HL-60 (cell line): ENCODE measurements around the gene UCN3.

ENCODE experiments used
- DNase-seq, 2 experiments: peaks; one replicate each; pipeline ENCODE4 v3.0.0-alpha.2; 2010 to 2020; ENCODE audit warnings: low read depth in 1 of 2, low spot score in 1 of 2
- H3K27ac ChIP-seq: fragments of 250-450 bp; sonication (Bioruptor Pico); replicated peaks from 2 replicates; pipeline ENCODE4 v1.5.1; 2020; ENCODE audit warnings: mild to moderate bottlenecking, moderate library complexity
- H3K27me3 ChIP-seq: fragments of 250-450 bp; sonication (Bioruptor Pico); 2 replicates; pipeline ENCODE4 v1.5.1; 2021; ENCODE audit warnings: mild to moderate bottlenecking, moderate library complexity; ENCODE audit not compliant: insufficient read depth, poor library complexity, severe bottlenecking
- H3K4me3 ChIP-seq: replicated peaks from 2 replicates; pipeline ENCODE4 v1.5.1; 2011; ENCODE audit warnings: mild to moderate bottlenecking, control low read depth, low read length; ENCODE audit not compliant: insufficient read depth
- CTCF ChIP-seq: IDR thresholded peaks from one replicate; pipeline ENCODE4 v1.5.1; 2011; ENCODE audit warnings: low read length, control low read depth, inconsistent platforms; ENCODE audit not compliant: insufficient read depth
- GABPA ChIP-seq: IDR thresholded peaks from 2 replicates; pipeline ENCODE4 v1.6.1; 2012; ENCODE audit warnings: low read depth
- POLR2AphosphoS5 ChIP-seq: IDR thresholded peaks from 2 replicates; pipeline ENCODE4 v1.6.1; 2012; ENCODE audit warnings: low read depth
- REST ChIP-seq: IDR thresholded peaks from 2 replicates; pipeline ENCODE4 v1.6.1; 2012; ENCODE audit warnings: low read depth; ENCODE audit not compliant: insufficient replicate concordance
- SPI1 ChIP-seq: IDR thresholded peaks from 2 replicates; pipeline ENCODE4 v1.6.1; 2012; ENCODE audit warnings: low read depth, mild to moderate bottlenecking, borderline replicate concordance

UCN3 gene

GRCh38 chr10:5319863-5320262 is 44.9 kb upstream of the UCN3 start:
- Histone ChIP-seq H3K27ac (no peak overlapping the region), H3K4me3 (no peak overlapping the region), H3K27me3 (no peaks in the 10 kb centered on the region)
- TF ChIP-seq CTCF (no peak), REST (no peak), GABPA (no peak), POLR2AphosphoS5 (no peak)
- no peak for DNase-seq

GRCh38 chr10:5321273-5321672 is 43.5 kb upstream of the UCN3 start:
- Histone ChIP-seq H3K27me3 (no peaks in the 10 kb centered on the region), H3K27ac (no peak overlapping the region), H3K4me3 (no peak overlapping the region)
- TF ChIP-seq REST (no peak), POLR2AphosphoS5 (no peak), GABPA (no peak), SPI1 (no peak), CTCF (no peak)
- no peak for DNase-seq

GRCh38 chr10:5323446-5323845 is 41.3 kb upstream of the UCN3 start:
- no peak for TF ChIP-seq GABPA
- TF ChIP-seq POLR2AphosphoS5: no peak
- TF ChIP-seq REST: no peak
- TF ChIP-seq CTCF: no peak
- no peak for TF ChIP-seq SPI1
- no peak for DNase-seq
- no peak overlapping the region for H3K27ac ChIP-seq
- no peaks in the 10 kb centered on the region for H3K27me3 ChIP-seq
- no peak overlapping the region for H3K4me3 ChIP-seq
